Measurements from ENCODE around the gene TMEM132D. TPM values are rescaled to one million over a fixed set of nuclear protein-coding genes. Genes with fewer than 3 reads are reported as not detected.

TMEM132D gene
- total and polyA plus RNA-seq, 2 experiments from 2014 or later: not detected

- no peaks in the 10 kb centered on the region for H3K79me2 ChIP-seq (ENCODE audit: insufficient read depth)
- no peak for TF ChIP-seq EZH2phosphoT487 (IDR thresholded peaks at IDR 0.05; ENCODE audit: insufficient read depth, low read depth)
- no peak for TF ChIP-seq EZH2 (IDR thresholded peaks at IDR 0.05; ENCODE audit: insufficient read depth, poor library complexity, severe bottlenecking)
- no peak overlapping the region for H2AFZ ChIP-seq
- no peak overlapping the region for H3K9ac ChIP-seq
- no peaks in the 10 kb centered on the region for H4K20me1 ChIP-seq (ENCODE audit: insufficient read depth)
- H3K4me3 ChIP-seq: no peak overlapping the region
- H3K27ac ChIP-seq: no peak overlapping the region
- H3K4me1 ChIP-seq (ENCODE audit: insufficient read depth): no peaks in the 10 kb centered on the region
- no peak overlapping the region for H3K4me2 ChIP-seq (ENCODE audit: unreplicated experiment)
- H3K36me3 ChIP-seq (ENCODE audit: low read depth): no peaks in the 10 kb centered on the region
- 4 to 5% methylated on average over 5 of the region's 5 CpGs for WGBS, 2 experiments (ENCODE audit: low coverage in 1 of 2, low lambda C conversion rate in 2 of 2, missing lambda C conversion rate in 2 of 2)
- no peak for DNase-seq
- H3F3A ChIP-seq (ENCODE audit: insufficient read depth): no peaks in the 10 kb centered on the region
- in situ Hi-C loops (cut with MboI): no loop called here
- H3K9me2 ChIP-seq (ENCODE audit: insufficient read depth): no peaks in the 10 kb centered on the region
- no peaks in the 10 kb centered on the region for H3K9me3 ChIP-seq (ENCODE audit: low read depth)
- H3K27me3 ChIP-seq (replicated peaks; ENCODE audit: insufficient read depth): no peaks in the 10 kb centered on the region
Measured at GRCh38 chr12:129937426-129937825, 33.6 kb upstream of the TMEM132D start.

DNA sequence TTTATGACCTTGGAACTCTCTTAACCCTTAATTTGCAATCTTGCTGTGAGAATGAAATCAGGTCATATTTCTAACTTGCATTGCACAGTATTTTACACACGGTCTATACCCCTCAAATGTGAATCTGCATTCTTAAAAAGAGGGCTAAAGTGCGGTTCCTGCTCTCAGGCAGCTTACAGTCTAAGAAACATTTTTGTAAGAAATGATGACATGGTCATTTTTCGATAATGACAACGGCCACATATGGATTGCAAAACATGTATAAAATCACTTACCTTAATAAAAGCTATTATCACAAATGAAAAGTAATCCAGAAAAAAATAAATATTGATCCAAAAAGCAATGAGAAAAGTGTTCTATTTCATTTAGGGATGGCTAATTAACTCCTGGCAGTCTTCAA, 24.8 kb upstream of the TMEM132D start:
- WGBS, 2 experiments (ENCODE audit: low coverage in 1 of 2, low lambda C conversion rate in 2 of 2, missing lambda C conversion rate in 2 of 2): 21 to 30% methylated on average over 4 of the region's 4 CpGs
- no peaks in the 10 kb centered on the region for H3K4me1 ChIP-seq (ENCODE audit: insufficient read depth)
- DNase-seq: no peak
- H3K27ac ChIP-seq: no peak overlapping the region
- no peaks in the 10 kb centered on the region for H3F3A ChIP-seq (ENCODE audit: insufficient read depth)
- in situ Hi-C loops (cut with MboI): no loop called here
- H3K79me2 ChIP-seq (ENCODE audit: insufficient read depth): no peaks in the 10 kb centered on the region
- H2AFZ ChIP-seq: no peak overlapping the region
- no peaks in the 10 kb centered on the region for H3K9me2 ChIP-seq (ENCODE audit: insufficient read depth)
- H3K4me3 ChIP-seq: no peak overlapping the region
- H4K20me1 ChIP-seq (ENCODE audit: insufficient read depth): no peaks in the 10 kb centered on the region
- H3K9ac ChIP-seq: no peak overlapping the region
- H3K36me3 ChIP-seq (ENCODE audit: low read depth): no peaks in the 10 kb centered on the region
- no peaks in the 10 kb centered on the region for H3K27me3 ChIP-seq (replicated peaks; ENCODE audit: insufficient read depth)
- H3K9me3 ChIP-seq (ENCODE audit: low read depth): no peaks in the 10 kb centered on the region
- H3K4me2 ChIP-seq (ENCODE audit: unreplicated experiment): no peak overlapping the region
- TF ChIP-seq EZH2 (IDR thresholded peaks at IDR 0.05; ENCODE audit: insufficient read depth, poor library complexity, severe bottlenecking) (no peak), EZH2phosphoT487 (IDR thresholded peaks at IDR 0.05; ENCODE audit: insufficient read depth, low read depth) (no peak)

GRCh38 chr12:129927316-129927900, 23.6 kb upstream of the TMEM132D start:
- H3F3A ChIP-seq (ENCODE audit: insufficient read depth): no peaks in the 10 kb centered on the region
- H3K9me3 ChIP-seq (ENCODE audit: low read depth): no peaks in the 10 kb centered on the region
- H3K27me3 ChIP-seq (replicated peaks; ENCODE audit: insufficient read depth): no peaks in the 10 kb centered on the region
- 39 to 40% methylated on average over 10 of the region's 10 CpGs for WGBS, 2 experiments (ENCODE audit: low coverage in 1 of 2, low lambda C conversion rate in 2 of 2, missing lambda C conversion rate in 2 of 2)
- H3K36me3 ChIP-seq (ENCODE audit: low read depth): no peaks in the 10 kb centered on the region
- H3K9ac ChIP-seq: no peak overlapping the region
- H3K4me2 ChIP-seq (ENCODE audit: unreplicated experiment): no peak overlapping the region
- H3K9me2 ChIP-seq (ENCODE audit: insufficient read depth): no peaks in the 10 kb centered on the region
- no peaks in the 10 kb centered on the region for H3K79me2 ChIP-seq (ENCODE audit: insufficient read depth)
- TF ChIP-seq EZH2phosphoT487 (IDR thresholded peaks at IDR 0.05; ENCODE audit: insufficient read depth, low read depth) (no peak), EZH2 (IDR thresholded peaks at IDR 0.05; ENCODE audit: insufficient read depth, poor library complexity, severe bottlenecking) (no peak)
- H4K20me1 ChIP-seq (ENCODE audit: insufficient read depth): no peaks in the 10 kb centered on the region
- H3K27ac ChIP-seq: no peak overlapping the region
- H2AFZ ChIP-seq: no peak overlapping the region
- in situ Hi-C loops (cut with MboI): no loop called here
- DNase-seq: peak; percentile 9
- H3K4me3 ChIP-seq: no peak overlapping the region
- H3K4me1 ChIP-seq (ENCODE audit: insufficient read depth): no peaks in the 10 kb centered on the region

DNA sequence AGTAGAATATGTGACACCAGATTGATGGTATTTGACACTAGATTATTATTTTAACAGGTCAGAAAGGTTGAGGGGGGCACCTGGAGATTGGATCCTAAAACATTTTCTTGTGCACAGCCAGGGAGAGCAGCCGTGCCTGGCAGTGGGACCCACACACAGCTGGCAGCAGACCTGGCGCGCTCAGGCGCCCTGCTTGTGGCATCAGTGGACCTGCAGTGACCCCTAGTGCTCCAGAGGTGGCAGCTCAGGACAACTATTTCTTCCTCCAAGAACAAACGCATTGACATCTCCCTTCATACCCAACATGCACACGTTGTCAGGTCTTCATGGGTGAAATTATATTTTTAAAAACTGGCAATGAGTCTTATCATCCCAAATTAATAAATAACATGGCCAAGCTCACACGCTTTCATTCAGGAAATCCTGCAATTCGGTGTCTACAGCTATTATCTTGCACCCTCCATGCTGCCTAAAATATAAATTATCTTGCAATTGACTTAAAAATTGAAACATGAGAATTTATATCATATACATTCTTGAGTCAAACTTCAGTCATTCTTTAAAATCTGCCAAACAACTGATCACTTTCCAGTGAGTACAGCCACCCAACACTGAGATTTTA, 7.7 kb upstream of the TMEM132D start:
- H4K20me1 ChIP-seq (ENCODE audit: insufficient read depth): no peaks in the 10 kb centered on the region
- in situ Hi-C loops (cut with MboI): no loop called here

More for the DNA sequence above, 7.7 kb upstream of the TMEM132D start:
- Histone ChIP-seq H3K4me3 (no peak overlapping the region), H3K9ac (no peak overlapping the region), H3K27ac (no peak overlapping the region), H3K9me2 (ENCODE audit: insufficient read depth) (no peaks in the 10 kb centered on the region), H2AFZ (no peak overlapping the region), H3F3A (ENCODE audit: insufficient read depth) (no peaks in the 10 kb centered on the region), H3K9me3 (ENCODE audit: low read depth) (no peaks in the 10 kb centered on the region), H3K36me3 (ENCODE audit: low read depth) (no peaks in the 10 kb centered on the region), H3K79me2 (ENCODE audit: insufficient read depth) (no peaks in the 10 kb centered on the region), H3K27me3 (replicated peaks; ENCODE audit: insufficient read depth) (no peaks in the 10 kb centered on the region), H3K4me1 (ENCODE audit: insufficient read depth) (no peaks in the 10 kb centered on the region), H3K4me2 (ENCODE audit: unreplicated experiment) (no peak overlapping the region)
- WGBS, 2 experiments (ENCODE audit: low coverage in 1 of 2, low lambda C conversion rate in 2 of 2, missing lambda C conversion rate in 2 of 2): 1 to 5% methylated on average over 8 of the region's 8 CpGs
- TF ChIP-seq EZH2phosphoT487 (IDR thresholded peaks at IDR 0.05; ENCODE audit: insufficient read depth, low read depth) (no peak), EZH2 (IDR thresholded peaks at IDR 0.05; ENCODE audit: insufficient read depth, poor library complexity, severe bottlenecking) (no peak)
- DNase-seq: peak; percentile 51

Measured in GM23248 (cell line).